Sigmoid colon (tissue), 7 donors: ENCODE measurements around the gene EIF4G3. TPM values are rescaled to one million over a fixed set of nuclear protein-coding genes. Genes with fewer than 3 reads are reported as not detected.

ENCODE experiments used
- DNase-seq: peaks from one replicate; pipeline ENCODE4 v3.0.0-alpha.2; 2019
- H3K27ac ChIP-seq, 4 donors: fragments of 200-600 bp; sonication (generic); one replicate each; pipeline ENCODE4 v1.5.1; 2016 to 2019; ENCODE audit warnings: mild to moderate bottlenecking in 1 of 4
- H3K27me3 ChIP-seq, 3 donors: fragments of 200-600 bp; sonication (generic); one replicate each; pipeline ENCODE4 v1.5.1; 2019; ENCODE audit warnings: mild to moderate bottlenecking in 1 of 3
- H3K36me3 ChIP-seq, 4 donors: fragments of 200-600 bp; sonication (generic); one replicate each; pipeline ENCODE4 v1.5.1; 2016 to 2019
- H3K4me1 ChIP-seq, 4 donors: fragments of 200-600 bp; sonication (generic); one replicate each; pipeline ENCODE4 v1.5.1; 2017 to 2019
- H3K4me3 ChIP-seq, 4 donors: fragments of 200-600 bp; sonication (generic); one replicate each; pipeline ENCODE4 v1.5.1; 2017 to 2019; ENCODE audit warnings: mild to moderate bottlenecking in 2 of 4, moderate library complexity in 1 of 4
- H3K9me3 ChIP-seq, 4 donors: fragments of 200-600 bp in 3 of 4; sonication (generic) in 3 of 4; one replicate each; pipeline versions ENCODE4 v1.5.1 to v1.6.1; 2013 to 2019
- CTCF ChIP-seq, 4 experiments: fragments of 450-650 bp in 3 of 4; fragments of 200-600 bp in 1 of 4; IDR thresholded peaks; one replicate each; pipeline ENCODE4 v1.5.1; 2016 to 2019; ENCODE audit warnings: antibody characterized with exemption in 4 of 4, mild to moderate bottlenecking in 3 of 4, moderate library complexity in 2 of 4
- EP300 ChIP-seq, 4 donors: sonication (generic); formaldehyde crosslinking; IDR thresholded peaks; one replicate each; pipeline ENCODE4 v1.6.1; 2017; ENCODE audit warnings: antibody characterized with exemption in 4 of 4
- POLR2A ChIP-seq, 2 donors: fragments of 450-650 bp; IDR thresholded peaks; one replicate each; pipeline ENCODE4 v1.6.1; 2016; ENCODE audit warnings: antibody characterized with exemption in 2 of 2, mild to moderate bottlenecking in 2 of 2, moderate library complexity in 2 of 2
- POLR2AphosphoS5 ChIP-seq, 4 donors: sonication (generic); formaldehyde crosslinking; IDR thresholded peaks; one replicate each; pipeline ENCODE4 v1.6.1; 2017; ENCODE audit warnings: antibody characterized with exemption in 4 of 4
- WGBS, 2 donors: extraction: QIAGEN DNeasy Blood & Tissue Kit; methylation state at CpG; one replicate each; pipeline ENCODE4 v1.1.7; 2013; 5-methylcytosine and 5-hydroxymethylcytosine counted together
- intact Hi-C: fragments of 100-400 bp; cut with DNase I; formaldehyde crosslinking; loops from one replicate; pipeline ENCODE4 v1.15.1; 2023
- polyA plus RNA-seq, 3 donors: library from polyadenylated mRNA; stranded (reverse); fragments of 200-250 nt; gene quantifications; one replicate each; pipeline ENCODE4 v1.2.3, GENCODE V29; 2013
- total RNA-seq, 4 donors: library from RNA; depleted of rRNA; stranded (reverse); fragments of >200 nt; gene quantifications; one replicate each; pipeline ENCODE4 v1.1.0, GENCODE V29; 2016
- donor health status: healthy with polysubstance abuse.
- donor health status: Bipolar disorder and iron deficiency.
- donor health status: healthy.

EIF4G3 gene
- total and polyA plus RNA-seq, 7 donors, result 13.4 to 65.9 (median 33.5) TPM

- no peak overlapping the region for H3K27ac ChIP-seq
- intact Hi-C loops, result no loop called here
- H3K4me1 ChIP-seq, result peaks cover 0 to 2% (median 1%) of the 10 kb centered on the region in 4 donors
- no peak for DNase-seq
- no peaks in the 10 kb centered on the region for H3K9me3 ChIP-seq
- no peaks in the 10 kb centered on the region for H3K36me3 ChIP-seq
- TF ChIP-seq CTCF (IDR thresholded peaks at IDR 0.05) (no peak), EP300 (IDR thresholded peaks at IDR 0.05) (no peak), POLR2AphosphoS5 (IDR thresholded peaks at IDR 0.05) (no peak), POLR2A (IDR thresholded peaks at IDR 0.05) (no peak)
- no peak overlapping the region for H3K4me3 ChIP-seq
- no peaks in the 10 kb centered on the region for H3K27me3 ChIP-seq
- WGBS, 2 donors, result 50 to 86% methylated on average over 6 of the region's 6 CpGs
Measured at GRCh38 chr1:21118167-21118566, 58.5 kb downstream of the EIF4G3 start.

GRCh38 chr1:21117597-21118001, 59.1 kb downstream of the EIF4G3 start:
- peaks cover 0 to 5% (median 1%) of the 10 kb centered on the region in 4 donors for H3K4me1 ChIP-seq
- no peaks in the 10 kb centered on the region for H3K36me3 ChIP-seq
- H3K27me3 ChIP-seq, result no peaks in the 10 kb centered on the region
- H3K4me3 ChIP-seq, result no peak overlapping the region
- no peak for DNase-seq
- H3K9me3 ChIP-seq, result no peaks in the 10 kb centered on the region
- no peak overlapping the region for H3K27ac ChIP-seq
- WGBS, 2 donors, result 22 to 42% methylated on average over 2 of the region's 2 CpGs
- TF ChIP-seq POLR2AphosphoS5 (IDR thresholded peaks at IDR 0.05) (no peak), CTCF (IDR thresholded peaks at IDR 0.05) (no peak), POLR2A (IDR thresholded peaks at IDR 0.05) (no peak), EP300 (IDR thresholded peaks at IDR 0.05) (no peak)
- intact Hi-C loops, result no loop called here

- intact Hi-C loops, result no loop called here
- Histone ChIP-seq H3K27ac (no peak overlapping the region), H3K27me3 (no peaks in the 10 kb centered on the region), H3K36me3 (no peaks in the 10 kb centered on the region), H3K9me3 (no peaks in the 10 kb centered on the region), H3K4me3 (no peak overlapping the region), H3K4me1 (peaks cover 0 to 5% (median 1%) of the 10 kb centered on the region in 4 donors)
- TF ChIP-seq CTCF (IDR thresholded peaks at IDR 0.05) (no peak), POLR2AphosphoS5 (IDR thresholded peaks at IDR 0.05) (no peak), POLR2A (IDR thresholded peaks at IDR 0.05) (no peak), EP300 (IDR thresholded peaks at IDR 0.05) (no peak)
- DNase-seq, result no peak
- WGBS, 2 donors, result 19 to 78% methylated on average over 1 of the region's 1 CpG
Measured at GRCh38 chr1:21117159-21117558, 59.5 kb downstream of the EIF4G3 start.

- no peaks in the 10 kb centered on the region for H3K27me3 ChIP-seq
- H3K4me1 ChIP-seq, result peaks cover 0 to 12% (median 1%) of the 10 kb centered on the region in 4 donors
- no peaks in the 10 kb centered on the region for H3K36me3 ChIP-seq
- 17 to 60% methylated on average over 2 of the region's 2 CpGs for WGBS, 2 donors
- intact Hi-C loops, result no loop called here
- TF ChIP-seq CTCF (IDR thresholded peaks at IDR 0.05) (no peak), EP300 (IDR thresholded peaks at IDR 0.05) (no peak), POLR2A (IDR thresholded peaks at IDR 0.05) (no peak), POLR2AphosphoS5 (IDR thresholded peaks at IDR 0.05) (no peak)
- no peak overlapping the region for H3K27ac ChIP-seq
- DNase-seq, result no peak
- H3K4me3 ChIP-seq, result no peak overlapping the region
- H3K9me3 ChIP-seq, result no peaks in the 10 kb centered on the region
Measured at GRCh38 chr1:21115098-21115760, 61.5 kb downstream of the EIF4G3 start.

GRCh38 chr1:21114431-21114830, 62.3 kb downstream of the EIF4G3 start:
- 61 to 85% methylated on average over 4 of the region's 4 CpGs for WGBS, 2 donors
- Histone ChIP-seq H3K27me3 (no peaks in the 10 kb centered on the region), H3K9me3 (no peaks in the 10 kb centered on the region), H3K4me1 (peaks cover 0 to 12% (median 1%) of the 10 kb centered on the region in 4 donors), H3K27ac (no peak overlapping the region), H3K4me3 (no peak overlapping the region), H3K36me3 (no peaks in the 10 kb centered on the region)
- no peak for DNase-seq
- intact Hi-C loops, result no loop called here
- no peak for TF ChIP-seq POLR2A (IDR thresholded peaks at IDR 0.05)
- no peak for TF ChIP-seq CTCF (IDR thresholded peaks at IDR 0.05)
- no peak for TF ChIP-seq EP300 (IDR thresholded peaks at IDR 0.05)
- no peak for TF ChIP-seq POLR2AphosphoS5 (IDR thresholded peaks at IDR 0.05)
